K562 (cell line): Measurements from ENCODE around the gene LANCL3. TPM values are rescaled to one million over a fixed set of nuclear protein-coding genes. Genes with fewer than 3 reads are reported as not detected.

Source experiments
- ATAC-seq: fragments of 200-7000 bp; cut with Tn5 transposase; 3 replicates; pipeline ENCODE4 v1.9.1; 2020; ENCODE audit warnings: moderate library complexity
- BruUV-seq: library from RNA; stranded (reverse); fragments of 400-500 nt; replicated peaks from 2 replicates; lab custom pipeline; 2021; lab: Mats Ljungman, UMichigan
- CTCF ChIA-PET: fragments of 300-600 bp; formaldehyde crosslinking; extraction: SDS; loops from one replicate; lab custom pipeline; 2021; ENCODE audit warnings: low intra/inter-chr PET ratio; lab: Yijun Ruan, JAX
- POLR2A ChIA-PET: fragments of 300-600, 350-650 bp; sonication (Branson Sonifier 250); formaldehyde crosslinking; extraction: SDS; loops from one replicate; lab custom pipeline; 2021; ENCODE audit warnings: antibody characterized with exemption, inconsistent platforms; lab: Yijun Ruan, JAX
- DNase-seq, 4 experiments: peaks; one replicate each; pipeline versions ENCODE4 v3.0.0 to v3.0.0-alpha.2; 2011 to 2018; ENCODE audit warnings: low spot score in 3 of 4, mixed read lengths in 3 of 4; ENCODE audit errors: extremely low read depth in 1 of 4
- FAIRE-seq: peaks from 2 replicates; lab custom pipeline; 2011; peaks lifted over from hg19 to GRCh38; lab: Jason Lieb, UNC
- H2AFZ ChIP-seq: 2 replicates; pipeline ENCODE4 v1.6.0; 2011; ENCODE audit warnings: low read depth, low read length, control low read depth, inconsistent platforms
- H3K27ac ChIP-seq: fragments of 200-600 bp; 3 replicates; pipeline ENCODE4 v1.8.0; 2011; ENCODE audit warnings: low read depth, mild to moderate bottlenecking, control low read depth, inconsistent platforms, low read length, moderate library complexity, mixed read lengths; ENCODE audit errors: extremely low read depth
- H3K27me3 ChIP-seq, 2 experiments: fragments of 300-600 bp in 1 of 2; 2 replicates in 1 of 2; 3 replicates in 1 of 2; pipeline versions ENCODE4 v1.6.0 to v1.8.0; 2011; ENCODE audit warnings: inconsistent platforms in 2 of 2, low read length in 2 of 2, mild to moderate bottlenecking in 1 of 2, mixed read lengths in 1 of 2, moderate library complexity in 1 of 2; ENCODE audit not compliant: control insufficient read depth in 2 of 2, insufficient read depth in 2 of 2
- H3K36me3 ChIP-seq: fragments of 300-600 bp; 3 replicates; pipeline ENCODE4 v1.8.0; 2011; ENCODE audit warnings: mild to moderate bottlenecking, low read length, inconsistent platforms; ENCODE audit not compliant: control insufficient read depth, insufficient read depth
- H3K4me1 ChIP-seq, 2 experiments: fragments of 200-600 bp in 1 of 2; replicated peaks in 1 of 2; 2 replicates in 1 of 2; 3 replicates in 1 of 2; pipeline versions ENCODE4 v1.5.1 to v1.8.0; 2011; ENCODE audit warnings: inconsistent platforms in 2 of 2, low read length in 2 of 2, mild to moderate bottlenecking in 1 of 2, mixed read lengths in 1 of 2, moderate library complexity in 1 of 2; ENCODE audit not compliant: control insufficient read depth in 2 of 2, insufficient read depth in 2 of 2
- H3K4me2 ChIP-seq: 2 replicates; pipeline ENCODE4 v1.6.1; 2011; ENCODE audit warnings: low read length, control low read depth, inconsistent platforms, mixed read lengths; ENCODE audit not compliant: insufficient read depth
- H3K4me3 ChIP-seq: fragments of 200-600 bp; sonication (generic), shearing (Covaris generic); 2 replicates; pipeline ENCODE4 v1.5.1; 2016; ENCODE audit warnings: control low read depth, inconsistent platforms
- H3K79me2 ChIP-seq: fragments of 200-600 bp; 3 replicates; pipeline ENCODE4 v1.8.0; 2011; ENCODE audit warnings: low read length, inconsistent platforms; ENCODE audit not compliant: control insufficient read depth, insufficient read depth
- H3K9ac ChIP-seq, 2 experiments: 2 replicates each; pipeline versions ENCODE4 v1.6.0 to v1.6.1; 2011; ENCODE audit warnings: low read depth in 2 of 2, low read length in 2 of 2, control low read depth in 1 of 2, inconsistent platforms in 1 of 2, mild to moderate bottlenecking in 1 of 2, mixed read lengths in 1 of 2; ENCODE audit not compliant: insufficient read depth in 1 of 2
- H3K9me1 ChIP-seq: one replicate; pipeline ENCODE4 v1.6.0; 2011; ENCODE audit warnings: inconsistent platforms, mild to moderate bottlenecking, low read length, moderate library complexity; ENCODE audit not compliant: control insufficient read depth, insufficient read depth
- H3K9me3 ChIP-seq: replicated peaks from 2 replicates; pipeline ENCODE4 v1.5.1; 2011; ENCODE audit warnings: low read depth, low read length, inconsistent platforms; ENCODE audit not compliant: control insufficient read depth, insufficient read depth
- H4K20me1 ChIP-seq: replicated peaks from 2 replicates; pipeline ENCODE4 v1.6.1; 2011; ENCODE audit warnings: low read length, inconsistent platforms, mixed read lengths; ENCODE audit not compliant: control insufficient read depth, insufficient read depth
- ATF2 ChIP-seq: sonication (generic); formaldehyde crosslinking; IDR thresholded peaks from 2 replicates; pipeline ENCODE4 v1.8.1; 2022; ENCODE audit warnings: missing genetic modification reagents
- CEBPB ChIP-seq: fragments of 450-650 bp; IDR thresholded peaks from 2 replicates; pipeline ENCODE4 v1.6.1; 2016; ENCODE audit warnings: missing genetic modification characterization, missing compliant biosample characterization
- MAZ ChIP-seq, 2 experiments: fragments of 450-650 bp in 1 of 2; sonication (generic) in 1 of 2; formaldehyde crosslinking; IDR thresholded peaks in 1 of 2; conservative IDR thresholded peaks in 1 of 2; 2 replicates each; pipeline versions ENCODE4 v1.4.0 to v1.5.0; 2020; ENCODE audit warnings: mild to moderate bottlenecking in 1 of 2, missing genetic modification reagents in 1 of 2
- MLLT1 ChIP-seq, 2 experiments: fragments of 450-650 bp; IDR thresholded peaks; 2 replicates each; pipeline ENCODE4 v1.6.1; 2016
- RCOR1 ChIP-seq, 2 experiments: IDR thresholded peaks; 2 replicates each; pipeline ENCODE4 v1.6.1; 2012; ENCODE audit warnings: low read depth in 2 of 2, low read length in 2 of 2, borderline replicate concordance in 1 of 2, improper control_type of control experiment in 1 of 2
- RUNX1 ChIP-seq: sonication (generic); IDR thresholded peaks from 2 replicates; pipeline ENCODE4 v1.6.1; 2016; ENCODE audit warnings: antibody characterized with exemption, low read depth
- TAF9B ChIP-seq: fragments of 450-650 bp; IDR thresholded peaks from 2 replicates; pipeline ENCODE4 v1.6.1; 2018; ENCODE audit warnings: mild to moderate bottlenecking; ENCODE audit not compliant: partially characterized antibody
- YY1 ChIP-seq, 3 experiments: IDR thresholded peaks; 2 replicates each; pipeline ENCODE4 v1.6.1; 2011; ENCODE audit warnings: low read length in 2 of 3, mild to moderate bottlenecking in 2 of 3, moderate library complexity in 2 of 3, borderline replicate concordance in 1 of 3, control low read depth in 1 of 3, low read depth in 1 of 3; ENCODE audit not compliant: insufficient read depth in 3 of 3, insufficient replicate concordance in 2 of 3, control insufficient read depth in 1 of 3, insufficient read length in 1 of 3; ENCODE audit errors: extremely low read depth in 1 of 3
- ZNF175 ChIP-seq: fragments of 200-800 bp; sonication (Bioruptor generic); IDR thresholded peaks from 2 replicates; pipeline ENCODE4 v1.6.1; 2016; ENCODE audit warnings: low read depth, mild to moderate bottlenecking, missing genetic modification characterization, missing compliant biosample characterization
- ZNF24 ChIP-seq: fragments of 450-650 bp; IDR thresholded peaks from 2 replicates; pipeline ENCODE4 v1.6.1; 2016
- WGBS: fragments of 100-300 bp; shearing (Covaris generic); methylation state at CpG from one replicate; pipeline ENCODE4 v1.1.6; 2016; ENCODE audit warnings: low coverage, mixed read lengths; ENCODE audit not compliant: insufficient coverage; ENCODE audit errors: missing lambda C conversion rate; 5-methylcytosine and 5-hydroxymethylcytosine counted together
- in situ Hi-C: fragments of 300-500 bp; cut with MboI; formaldehyde crosslinking; loops from 4 replicates; pipeline ENCODE4 v1.15.0; 2018; ENCODE audit warnings: inconsistent platforms, mixed read lengths
- intact Hi-C: fragments of 100-400 bp; cut with micrococcal nuclease; formaldehyde crosslinking; loops from 2 replicates; pipeline ENCODE4 v1.14.2; 2022
- polyA plus RNA-seq, 8 experiments: library from polyadenylated mRNA; depleted of rRNA in 4 of 8; stranded (reverse) in 5 of 8; unstranded in 3 of 8; fragments of >200 nt; fragmentation: Nextera tagmentation in 2 of 8; fragmentation: Illumina TruSeq in 1 of 8; extraction: Ambion mirVana in 2 of 8; extraction: Trizol in 1 of 8; gene quantifications; 2 replicates each; pipeline versions ENCODE4 v1.2.1 to v1.2.3, GENCODE V29; 2011 to 2014; ENCODE audit warnings: inconsistent platforms in 1 of 8, missing spikeins in 1 of 8
- total RNA-seq, 7 experiments: library from RNA; depleted of rRNA in 6 of 7; stranded (reverse); fragments of >200 nt in 6 of 7; fragmentation: Illumina TruSeq in 2 of 7; extraction: Trizol in 2 of 7; gene quantifications; 2 replicates each; pipeline versions ENCODE4 v1.2.1 to v1.2.3, GENCODE V29; 2011 to 2021; ENCODE audit warnings: low replicate concordance in 1 of 7

The LANCL3 gene
- total and polyA plus RNA-seq, 9 of the 15 experiments (the other 6 are each of a cell fraction or from before 2014, with no cell fraction given): 0.41 to 1.5 (median 0.58) TPM

GRCh38 chrX:37711991-37712390 lies 140.5 kb downstream of the LANCL3 start (continued):
- no peak for TF ChIP-seq MAZ (CRISPR knock-in tag; conservative IDR thresholded peaks at IDR 0.05 in 1 of 2, IDR thresholded peaks at IDR 0.05 in 1 of 2)

GRCh38 chrX:37712458-37712857 lies 141.0 kb downstream of the LANCL3 start:
- intact Hi-C loops: loop anchor here (10.0 kb wide), 1 partner anchor 138 kb away; the partner anchor contains the start of gene LANCL3
- no peak for DNase-seq

More at GRCh38 chrX:37712458-37712857, 141.0 kb downstream of the LANCL3 start:
- FAIRE-seq (no peak), ATAC-seq (no peak)
- no peak overlapping the region for H3K27ac ChIP-seq
- no peaks in the 10 kb centered on the region for H3K36me3 ChIP-seq
- H3K9ac ChIP-seq: no peak overlapping the region
- no peak for TF ChIP-seq MLLT1 (IDR thresholded peaks at IDR 0.05)
- TF ChIP-seq RUNX1: no peak
- TF ChIP-seq TAF9B: no peak
- no peak for TF ChIP-seq RCOR1 (IDR thresholded peaks at IDR 0.05; ENCODE audit: borderline replicate concordance in 1 of 2, low read depth in 2 of 2, low read length in 2 of 2)
- TF ChIP-seq YY1 (IDR thresholded peaks at IDR 0.05; ENCODE audit: borderline replicate concordance in 1 of 3, control insufficient read depth in 1 of 3, extremely low read depth in 1 of 3, insufficient read depth in 3 of 3, insufficient read length in 1 of 3, insufficient replicate concordance in 2 of 3, low read depth in 1 of 3, low read length in 2 of 3): no peak
- TF ChIP-seq CEBPB (tag): no peak
- TF ChIP-seq ZNF24: no peak
- TF ChIP-seq ZNF175 (CRISPR knock-in tag): no peak
- TF ChIP-seq ATF2 (CRISPR knock-in tag): no peak
- H3K79me2 ChIP-seq: peaks cover 35% of the 10 kb centered on the region
- no peaks in the 10 kb centered on the region for H3K9me1 ChIP-seq
- no peaks in the 10 kb centered on the region for H4K20me1 ChIP-seq
- ChIA-PET CTCF (no interaction called here), POLR2A (interaction anchor here (1.4 kb wide), 1 partner anchor 21 kb away, joined by 3 read pairs; no protein-coding TSS in a partner anchor)
- no peak overlapping the region for H3K4me3 ChIP-seq
- WGBS: 44% methylated on average over 3 of the region's 3 CpGs
- no TSS peak for BruUV-seq
- peaks cover 0 to 22% of the 10 kb centered on the region in 2 experiments; a peak in 2 of 5 replicates for H3K4me1 ChIP-seq
- H3K9me3 ChIP-seq: no peaks in the 10 kb centered on the region
- H3K27me3 ChIP-seq: no peaks in the 10 kb centered on the region
- in situ Hi-C loops: no loop called here
- no peak overlapping the region for H2AFZ ChIP-seq
- no peak overlapping the region for H3K4me2 ChIP-seq
